Measurements from ENCODE around the gene CBLN3. TPM values are rescaled to one million over a fixed set of nuclear protein-coding genes. Genes with fewer than 3 reads are reported as not detected.

The CBLN3 gene
- total RNA-seq, 1 donor from 2014 or later, result 0.55 TPM

DNA sequence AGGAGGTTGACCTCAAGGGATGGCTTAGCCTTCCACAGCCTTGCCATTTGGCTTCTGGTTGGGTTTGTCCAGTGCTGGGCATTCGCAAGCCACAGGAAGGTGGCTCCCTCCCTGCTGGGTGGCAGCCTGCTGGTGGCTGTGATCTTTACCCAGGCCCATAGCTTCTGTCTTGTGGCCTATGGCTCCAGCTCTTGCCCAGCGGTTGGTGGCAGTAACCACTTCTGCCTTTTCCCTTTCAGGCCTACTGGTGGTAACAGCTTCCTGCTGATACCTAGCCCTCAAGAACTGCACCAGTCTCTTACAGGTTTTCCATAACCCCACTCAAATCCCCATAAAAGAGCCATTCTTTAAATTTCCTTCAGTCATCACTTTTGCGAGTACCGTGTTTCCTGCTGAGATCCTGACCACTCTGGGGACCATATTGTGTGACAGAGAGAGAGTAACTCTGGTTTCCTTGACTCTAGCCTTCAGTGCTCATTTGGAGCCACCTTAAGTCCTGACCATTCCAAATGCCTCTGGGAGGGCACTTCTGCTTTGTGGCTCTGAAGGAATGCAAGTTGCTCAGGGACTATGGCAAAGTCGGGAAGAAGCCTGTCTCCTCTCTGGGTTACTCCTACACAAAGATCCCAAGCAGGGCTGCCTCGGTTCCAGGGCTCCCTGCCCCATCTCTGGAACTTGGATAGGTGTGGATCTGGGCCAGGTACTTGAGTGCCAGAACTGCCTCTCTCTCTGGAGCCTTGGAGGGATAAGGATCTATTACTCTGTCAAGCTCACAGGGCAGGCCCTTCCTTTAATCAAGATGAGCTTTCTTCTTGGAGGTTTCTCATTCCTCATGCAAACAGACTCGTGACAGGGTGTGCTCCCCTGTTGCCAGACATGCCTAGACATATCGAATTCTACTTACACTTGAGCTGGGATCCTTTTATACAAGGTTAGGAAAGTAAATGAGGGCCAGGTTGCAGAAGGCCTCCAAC is 33.6 kb downstream of the CBLN3 start:
- Histone ChIP-seq H3K4me1 (peaks cover 35% of the 10 kb centered on the region), H3K36me3 (no peaks in the 10 kb centered on the region), H3K4me3 (no peak overlapping the region), H3K27me3 (ENCODE audit: low read depth) (peaks cover 9% of the 10 kb centered on the region), H3K27ac (replicated peaks) (no peak overlapping the region), H3K9me3 (replicated peaks) (no peaks in the 10 kb centered on the region)
- intact Hi-C loops (cut with micrococcal nuclease), result no loop called here
- no peak for DNase-seq
- TF ChIP-seq CTCF (IDR thresholded peaks at IDR 0.05; ENCODE audit: borderline replicate concordance), result no peak

DNA sequence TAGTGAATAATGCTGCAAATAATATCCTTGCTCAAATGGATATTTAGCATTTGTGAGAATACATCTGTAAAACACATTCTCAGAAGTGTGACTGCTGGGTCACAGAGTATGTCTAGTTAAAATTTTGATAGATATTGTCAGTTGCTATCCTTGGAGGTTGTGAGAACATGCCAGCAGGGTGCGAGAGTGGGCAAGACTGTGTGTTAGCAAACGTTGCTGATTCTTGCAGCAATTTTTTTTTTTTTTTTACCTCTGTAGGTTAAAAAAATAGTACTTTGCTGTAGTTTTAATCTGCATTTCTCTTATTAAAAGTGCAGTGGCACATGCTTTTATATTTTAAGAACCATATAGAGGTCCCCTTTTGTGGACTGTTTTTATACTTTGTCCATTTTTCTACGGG is 35.2 kb downstream of the CBLN3 start:
- Histone ChIP-seq H3K27me3 (ENCODE audit: low read depth) (peaks cover 9% of the 10 kb centered on the region), H3K36me3 (no peaks in the 10 kb centered on the region), H3K4me3 (no peak overlapping the region), H3K9me3 (replicated peaks) (no peaks in the 10 kb centered on the region), H3K27ac (replicated peaks) (no peak overlapping the region), H3K4me1 (peaks cover 22% of the 10 kb centered on the region)
- no peak for DNase-seq
- TF ChIP-seq CTCF (IDR thresholded peaks at IDR 0.05; ENCODE audit: borderline replicate concordance), result no peak
- intact Hi-C loops (cut with micrococcal nuclease), result no loop called here

GRCh38 chr14:24392325-24393091 is 37.0 kb downstream of the CBLN3 start:
- Histone ChIP-seq H3K27me3 (ENCODE audit: low read depth) (peaks cover 9% of the 10 kb centered on the region), H3K4me3 (no peak overlapping the region), H3K4me1 (peaks cover 11% of the 10 kb centered on the region), H3K27ac (replicated peaks) (no peak overlapping the region), H3K36me3 (no peaks in the 10 kb centered on the region), H3K9me3 (replicated peaks) (no peaks in the 10 kb centered on the region)
- no peak for TF ChIP-seq CTCF (IDR thresholded peaks at IDR 0.05; ENCODE audit: borderline replicate concordance)
- intact Hi-C loops (cut with micrococcal nuclease), result no loop called here
- DNase-seq, result no peak

DNA sequence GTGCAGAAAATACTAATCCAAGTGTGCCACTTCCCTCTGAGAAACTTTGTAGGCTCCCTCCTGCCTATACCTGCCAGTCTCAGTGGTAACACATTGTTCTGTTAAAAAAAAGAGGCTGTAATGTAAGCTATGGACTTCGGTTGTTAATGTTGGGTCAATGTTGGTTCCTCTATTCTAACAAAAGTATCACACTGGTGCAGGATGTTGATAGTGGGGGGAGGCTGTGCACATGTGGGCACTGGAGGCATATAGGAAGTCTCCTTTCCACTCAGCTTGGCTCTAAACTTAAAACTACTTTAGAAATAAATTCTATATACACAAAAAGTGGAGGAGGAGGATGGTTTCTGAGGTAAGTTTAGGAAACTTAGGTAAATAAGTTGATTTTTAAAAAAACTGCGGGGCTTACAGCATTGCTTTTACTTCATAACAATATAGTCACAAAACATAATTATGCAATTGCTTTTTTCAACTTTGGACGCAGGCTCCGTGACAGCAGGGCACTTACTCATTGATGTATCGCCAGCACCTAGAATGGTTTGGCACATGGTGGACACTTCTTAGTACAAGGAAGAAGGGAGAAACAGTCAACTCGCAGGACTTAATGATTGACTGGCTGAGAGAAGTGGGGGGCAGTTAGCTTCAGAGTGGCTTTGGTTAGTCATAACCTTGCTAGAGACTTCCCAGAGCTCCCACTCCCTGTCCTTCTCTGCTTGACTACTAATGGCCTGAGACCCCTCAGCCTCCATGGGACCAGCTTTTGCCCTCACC is 38.6 kb downstream of the CBLN3 start:
- Histone ChIP-seq H3K36me3 (no peaks in the 10 kb centered on the region), H3K27me3 (ENCODE audit: low read depth) (peaks cover 13% of the 10 kb centered on the region), H3K4me1 (peaks cover 10% of the 10 kb centered on the region), H3K27ac (replicated peaks) (no peak overlapping the region), H3K9me3 (replicated peaks) (no peaks in the 10 kb centered on the region), H3K4me3 (no peak overlapping the region)
- DNase-seq, result no peak
- no peak for TF ChIP-seq CTCF (IDR thresholded peaks at IDR 0.05; ENCODE audit: borderline replicate concordance)
- intact Hi-C loops (cut with micrococcal nuclease), result no loop called here

DNA sequence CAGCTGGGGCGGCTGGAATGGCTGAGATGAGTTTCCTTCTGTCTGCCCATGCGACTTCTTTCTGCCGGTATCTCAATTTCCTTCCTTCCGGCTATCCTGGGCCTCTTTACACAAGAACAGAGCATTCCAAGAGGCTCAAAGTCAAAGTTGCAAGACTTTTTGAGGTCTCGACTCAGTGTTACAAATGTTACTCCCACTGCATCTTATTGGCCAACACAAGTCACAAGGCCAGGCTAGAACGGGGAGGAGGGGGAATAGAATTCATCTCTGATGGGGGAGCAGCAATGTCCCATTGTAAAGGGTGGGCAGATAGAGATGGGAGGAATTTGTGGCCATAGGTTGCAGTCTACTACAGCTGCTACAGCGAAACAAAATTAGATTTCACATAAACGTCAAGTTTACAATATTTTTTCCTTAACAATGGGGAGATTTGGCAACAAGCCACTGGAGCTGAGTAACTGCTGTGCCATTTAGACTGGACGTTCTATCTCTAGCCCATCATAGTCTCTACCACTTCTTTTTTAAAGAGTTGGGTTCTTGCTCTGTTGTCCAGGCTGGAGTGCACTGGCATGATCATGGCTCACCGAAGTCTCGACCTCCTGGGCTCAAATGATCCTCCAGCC is 40.1 kb downstream of the CBLN3 start:
- Histone ChIP-seq H3K27me3 (ENCODE audit: low read depth) (peaks cover 13% of the 10 kb centered on the region), H3K27ac (replicated peaks) (peak overlapping the region; percentile 30)

More for the DNA sequence above, 40.1 kb downstream of the CBLN3 start:
- intact Hi-C loops (cut with micrococcal nuclease), result no loop called here
- no peaks in the 10 kb centered on the region for H3K9me3 ChIP-seq (replicated peaks)
- no peak for TF ChIP-seq CTCF (IDR thresholded peaks at IDR 0.05; ENCODE audit: borderline replicate concordance)
- DNase-seq, result no peak
- H3K4me1 ChIP-seq, result peaks cover 10% of the 10 kb centered on the region
- no peaks in the 10 kb centered on the region for H3K36me3 ChIP-seq
- H3K4me3 ChIP-seq, result no peak overlapping the region

Data from left ventricle myocardium inferior (tissue), 1 donor.